ENCODE measurements around the gene U2AF2.

U2AF2 gene

GRCh38 chr19:55651236-55651635, 3.6 kb upstream of the U2AF2 start:
- TF ChIP-seq GATA3 (IDR thresholded peaks at IDR 0.05; ENCODE audit: low read depth, low read length): no peak
- TF ChIP-seq GATA2 (IDR thresholded peaks at IDR 0.05; ENCODE audit: low read depth, low read length): no peak

GRCh38 chr19:55652311-55653128, 2.3 kb upstream of the U2AF2 start:
- TF ChIP-seq GATA3 (IDR thresholded peaks at IDR 0.05; ENCODE audit: low read depth, low read length) (no peak), GATA2 (IDR thresholded peaks at IDR 0.05; ENCODE audit: low read depth, low read length) (no peak)

GRCh38 chr19:55653651-55654322, 1.0 kb upstream of the U2AF2 start:
- TF ChIP-seq GATA2 (IDR thresholded peaks at IDR 0.05; ENCODE audit: low read depth, low read length) (no peak), GATA3 (IDR thresholded peaks at IDR 0.05; ENCODE audit: low read depth, low read length) (no peak)

GRCh38 chr19:55654323-55654867, 440 bp upstream of the U2AF2 start:
- no peak for TF ChIP-seq GATA3 (IDR thresholded peaks at IDR 0.05; ENCODE audit: low read depth, low read length)
- TF ChIP-seq GATA2 (IDR thresholded peaks at IDR 0.05; ENCODE audit: low read depth, low read length): 0 out of 2 replicates have a peak, but pooled peaks have one; percentile 2

GRCh38 chr19:55655648-55656040, 809 bp downstream of the U2AF2 start:
- TF ChIP-seq GATA3 (IDR thresholded peaks at IDR 0.05; ENCODE audit: low read depth, low read length): no peak
- TF ChIP-seq GATA2 (IDR thresholded peaks at IDR 0.05; ENCODE audit: low read depth, low read length): no peak

- TF ChIP-seq GATA3 (IDR thresholded peaks at IDR 0.05; ENCODE audit: low read depth, low read length): no peak
- no peak for TF ChIP-seq GATA2 (IDR thresholded peaks at IDR 0.05; ENCODE audit: low read depth, low read length)
Observed at GRCh38 chr19:55656552-55656951, 1.7 kb downstream of the U2AF2 start.

- TF ChIP-seq GATA2 (IDR thresholded peaks at IDR 0.05; ENCODE audit: low read depth, low read length) (no peak), GATA3 (IDR thresholded peaks at IDR 0.05; ENCODE audit: low read depth, low read length) (no peak)
Observed at GRCh38 chr19:55656988-55657747, 2.3 kb downstream of the U2AF2 start.

- TF ChIP-seq GATA2 (IDR thresholded peaks at IDR 0.05; ENCODE audit: low read depth, low read length): no peak
Observed at GRCh38 chr19:55658846-55659459, 4.1 kb downstream of the U2AF2 start.

GRCh38 chr19:55659822-55660221, 5.0 kb downstream of the U2AF2 start:
- TF ChIP-seq GATA3 (IDR thresholded peaks at IDR 0.05; ENCODE audit: low read depth, low read length) (no peak), GATA2 (IDR thresholded peaks at IDR 0.05; ENCODE audit: low read depth, low read length) (no peak)

GRCh38 chr19:55660404-55660803, 5.6 kb downstream of the U2AF2 start:
- TF ChIP-seq GATA2 (IDR thresholded peaks at IDR 0.05; ENCODE audit: low read depth, low read length) (no peak), GATA3 (IDR thresholded peaks at IDR 0.05; ENCODE audit: low read depth, low read length) (no peak)

- TF ChIP-seq GATA3 (IDR thresholded peaks at IDR 0.05; ENCODE audit: low read depth, low read length) (no peak), GATA2 (IDR thresholded peaks at IDR 0.05; ENCODE audit: low read depth, low read length) (no peak)
Observed at GRCh38 chr19:55660991-55661390, 6.2 kb downstream of the U2AF2 start.

- TF ChIP-seq GATA3 (IDR thresholded peaks at IDR 0.05; ENCODE audit: low read depth, low read length): no peak
- TF ChIP-seq GATA2 (IDR thresholded peaks at IDR 0.05; ENCODE audit: low read depth, low read length): no peak
Observed at GRCh38 chr19:55661826-55662225, 7.0 kb downstream of the U2AF2 start.

GRCh38 chr19:55663846-55664536, 9.2 kb downstream of the U2AF2 start:
- TF ChIP-seq GATA2 (IDR thresholded peaks at IDR 0.05; ENCODE audit: low read depth, low read length) (no peak), GATA3 (IDR thresholded peaks at IDR 0.05; ENCODE audit: low read depth, low read length) (no peak)

Measured in SH-SY5Y (cell line).